Inflammatory macrophage treated with lipopolysaccharide for 4 hours (primary cell): ENCODE measurements around the gene CSPG4.

Source experiments
- DNase-seq: peaks from one replicate; pipeline ENCODE4 v3.0.0-alpha.2; 2020

CSPG4 gene

DNA sequence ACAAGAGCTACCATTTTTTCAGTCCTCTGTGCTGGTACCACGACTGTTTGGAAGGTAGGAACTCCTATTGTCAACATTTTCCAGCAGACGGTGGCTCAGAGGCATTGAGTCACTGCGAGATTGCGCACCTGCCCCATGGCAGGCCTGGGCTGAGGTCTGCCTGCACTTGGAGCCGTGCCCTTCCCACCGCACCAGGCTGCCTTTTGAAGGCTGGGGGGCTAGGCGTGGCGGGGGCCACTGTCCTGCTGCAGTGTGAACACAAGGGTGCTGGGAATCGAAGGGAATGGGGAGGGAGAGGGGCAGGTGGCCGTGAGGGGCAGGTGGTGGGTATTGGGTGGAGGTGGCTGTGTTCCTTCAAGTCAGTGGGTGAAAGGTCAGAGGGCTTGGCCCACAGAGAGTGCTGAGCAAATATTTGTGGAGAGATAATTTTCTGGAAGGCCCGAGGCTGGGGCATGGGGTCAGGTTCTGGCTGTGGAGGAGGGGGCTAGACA is 48.7 kb downstream of the CSPG4 start:
- no peak for DNase-seq

DNA sequence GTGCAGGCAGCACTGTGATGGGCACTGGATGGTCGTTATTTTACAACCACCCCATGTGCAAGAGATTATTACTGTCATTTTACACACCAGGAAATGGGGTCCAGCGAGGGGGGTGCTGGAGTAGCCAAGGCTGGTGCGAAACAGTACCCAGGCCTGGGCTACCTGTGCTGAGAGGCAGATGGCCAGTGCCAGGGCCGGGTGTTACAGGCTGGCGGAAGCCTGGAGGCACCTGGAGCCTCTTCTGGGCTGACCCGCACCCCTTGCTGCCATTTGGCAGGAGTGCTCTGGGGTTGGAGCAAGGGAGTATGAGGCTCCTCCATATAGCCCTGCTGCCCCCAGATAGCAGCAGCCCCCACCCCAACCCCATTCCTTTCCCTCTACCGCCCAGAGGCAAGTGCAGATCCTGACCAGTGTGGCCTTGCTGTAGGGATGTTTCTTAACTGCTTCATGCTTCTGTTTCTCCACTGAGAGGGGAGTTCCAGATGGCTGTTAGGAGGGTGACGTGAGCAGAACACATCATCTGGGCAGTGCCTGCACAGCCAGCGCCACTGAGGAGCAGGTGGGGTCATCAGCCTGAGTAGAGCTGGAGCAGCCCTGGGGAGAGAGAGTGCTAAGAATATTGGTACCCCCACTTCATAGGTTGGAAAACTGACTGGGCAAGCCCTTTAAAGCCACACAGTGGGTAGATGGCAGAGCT is 49.7 kb downstream of the CSPG4 start:
- DNase-seq = no peak

GRCh38 chr15:75661756-75662140 is 50.9 kb downstream of the CSPG4 start:
- no peak for DNase-seq

DNA sequence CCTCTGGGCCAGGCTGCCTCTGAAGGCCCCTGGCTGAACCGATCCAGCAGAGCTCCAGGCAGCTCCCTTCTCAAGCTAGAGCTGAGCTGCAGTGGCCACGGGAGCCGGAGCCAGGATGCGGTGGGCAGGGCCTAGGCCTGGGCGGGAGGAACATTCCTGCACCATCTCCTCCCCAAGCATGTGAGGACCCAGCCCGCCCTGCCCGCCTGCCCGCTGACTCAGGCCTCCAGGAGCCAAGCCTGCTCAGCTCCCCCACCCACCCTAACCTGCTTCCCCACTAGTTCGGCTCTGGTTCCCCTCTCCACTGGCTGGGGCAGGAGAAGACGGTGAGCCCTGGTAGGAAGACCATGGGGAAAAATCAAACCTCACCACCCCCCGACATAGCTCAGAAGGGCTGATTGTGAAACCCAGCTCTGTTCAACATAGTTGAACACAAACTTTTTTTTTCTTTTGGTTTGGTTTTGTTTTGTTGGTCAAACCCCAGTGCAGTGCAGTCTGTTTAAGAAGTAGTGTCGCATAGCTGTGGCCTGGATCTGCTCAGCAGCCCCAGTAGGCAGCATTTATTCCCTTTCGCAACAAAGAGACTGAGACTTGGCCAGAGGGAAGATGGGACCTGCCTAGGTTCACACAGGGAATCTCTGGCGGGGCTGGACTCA is 51.4 kb downstream of the CSPG4 start:
- no peak for DNase-seq

DNA sequence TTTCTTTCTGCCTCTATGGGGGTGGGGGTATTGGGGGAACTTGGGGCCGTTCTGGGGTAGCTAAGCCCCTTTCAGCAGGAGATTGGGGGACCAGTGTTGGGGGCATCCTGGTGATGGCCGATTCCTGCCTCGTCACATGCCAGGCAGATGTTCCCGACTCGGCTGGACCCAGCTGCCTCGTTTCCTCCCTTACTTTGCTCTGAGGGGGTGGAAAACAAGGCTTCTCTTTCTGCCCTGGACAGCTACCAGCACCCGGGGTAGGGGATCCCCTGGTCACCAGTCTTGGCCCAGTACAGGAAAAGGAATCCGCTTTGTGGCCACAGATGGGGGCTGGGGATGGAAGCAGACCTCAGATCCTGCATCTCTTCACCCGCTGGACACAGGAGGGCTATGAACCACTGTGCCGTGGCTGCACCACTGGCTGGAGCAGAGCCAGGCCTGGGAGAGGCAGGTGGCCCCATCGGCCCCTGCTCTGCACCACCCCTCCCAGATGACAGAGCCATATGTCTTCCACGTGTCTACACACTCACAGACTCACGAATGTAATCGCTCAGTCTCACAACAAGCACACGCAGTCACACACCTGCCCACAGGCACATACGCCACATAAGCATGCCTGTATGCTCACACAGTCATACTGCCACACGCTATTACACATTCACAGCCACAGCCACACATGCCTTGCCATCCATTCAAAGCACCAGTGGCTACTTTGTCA is 52.6 kb downstream of the CSPG4 start:
- no peak for DNase-seq

DNA sequence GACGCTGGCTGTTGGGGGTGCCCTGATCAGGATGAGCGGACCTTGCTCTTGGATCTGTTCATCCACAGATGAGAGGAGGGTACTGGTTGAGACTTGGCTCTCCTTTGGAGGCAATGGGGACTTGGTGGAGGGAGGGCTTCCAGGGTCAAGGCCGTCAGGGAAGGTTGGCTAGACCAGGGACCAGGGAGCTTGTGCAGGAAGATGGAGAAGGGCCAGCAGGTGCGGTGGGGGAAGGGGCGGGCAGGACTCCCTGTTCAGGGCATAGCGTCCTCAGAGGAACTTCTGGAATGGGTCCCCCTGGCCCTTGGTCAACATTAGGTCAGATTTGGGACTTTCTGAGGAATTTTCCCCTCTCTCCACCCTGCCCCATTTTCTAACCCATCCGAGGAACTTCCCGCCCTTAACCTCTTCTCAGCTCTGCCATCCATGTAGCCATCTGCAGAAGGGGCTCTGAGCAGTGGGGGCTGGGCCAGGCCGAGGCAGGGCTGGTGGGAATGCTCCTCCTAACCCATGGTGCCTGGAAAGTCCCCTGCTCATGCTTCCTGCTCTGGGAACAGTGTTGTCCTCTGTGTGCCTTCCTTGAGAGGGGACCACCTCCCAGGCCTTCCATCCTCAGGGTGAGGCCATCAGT is 53.4 kb downstream of the CSPG4 start:
- DNase-seq = no peak

DNA sequence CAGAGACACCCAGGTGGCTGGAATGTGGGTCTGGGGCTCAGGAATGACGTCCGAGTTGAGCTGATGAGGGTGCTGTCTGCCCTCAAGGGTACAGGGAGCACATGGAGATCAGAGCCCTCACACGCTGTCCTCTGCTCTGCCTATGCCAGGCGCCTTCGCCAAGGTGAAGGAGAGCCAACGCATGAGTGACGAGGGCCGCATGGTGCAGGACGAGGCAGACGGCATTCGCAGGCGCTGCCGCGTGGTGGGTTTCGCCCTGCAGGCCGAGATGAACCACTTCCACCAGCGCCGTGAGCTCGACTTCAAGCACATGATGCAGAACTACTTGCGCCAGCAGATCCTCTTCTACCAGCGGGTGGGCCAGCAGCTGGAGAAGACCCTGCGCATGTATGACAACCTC is 55.8 kb downstream of the CSPG4 start:
- no peak for DNase-seq

DNA sequence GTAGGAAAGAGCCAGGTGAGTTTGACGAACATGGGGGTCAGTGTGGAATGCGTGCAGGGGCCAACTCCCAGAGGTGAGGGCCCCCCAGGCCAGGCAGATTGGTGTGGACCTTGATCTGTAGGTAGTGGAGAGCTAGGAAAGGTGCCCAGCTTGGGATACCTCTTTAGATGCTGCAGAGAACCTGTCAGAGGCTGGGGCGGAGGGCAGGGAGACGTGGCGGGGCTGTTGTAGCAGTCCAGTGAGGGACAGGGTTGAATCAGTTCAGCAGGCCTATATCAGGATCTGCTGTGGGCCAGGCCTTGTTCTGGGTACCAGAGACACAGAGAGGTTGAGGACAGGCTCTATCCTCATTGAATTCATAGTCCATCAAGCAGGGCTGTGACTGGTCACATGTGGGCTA is 56.3 kb downstream of the CSPG4 start:
- no peak for DNase-seq

DNA sequence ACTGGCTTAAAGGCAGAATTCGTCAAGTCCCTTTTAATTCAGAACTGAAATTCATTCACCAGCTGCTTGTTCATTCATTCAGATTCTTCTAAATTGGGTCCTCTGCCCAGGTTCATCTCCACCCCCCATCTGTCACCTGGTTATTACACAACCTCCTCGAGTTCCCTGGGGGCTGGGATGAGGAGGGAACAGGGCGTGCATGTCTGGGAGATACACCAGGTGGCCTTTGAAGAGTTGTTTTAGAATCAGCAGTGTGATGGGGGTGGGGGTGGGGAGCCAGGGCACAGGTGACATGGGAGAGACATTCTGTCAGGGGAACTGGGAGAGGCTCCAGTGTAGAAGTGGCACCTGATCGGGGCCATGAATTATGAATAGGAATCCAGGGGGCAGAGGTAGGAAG is 56.7 kb downstream of the CSPG4 start:
- no peak for DNase-seq

- DNase-seq = no peak
Observed at GRCh38 chr15:75654201-75654907, 58.3 kb downstream of the CSPG4 start.

GRCh38 chr15:75653347-75653913 is 59.2 kb downstream of the CSPG4 start:
- no peak for DNase-seq

GRCh38 chr15:75651810-75652543 is 60.7 kb downstream of the CSPG4 start:
- DNase-seq = no peak

- peak; percentile 61 for DNase-seq
Observed at GRCh38 chr15:75650908-75651809, 61.5 kb downstream of the CSPG4 start.

- no peak for DNase-seq
Observed at GRCh38 chr15:75649848-75650247, 62.8 kb downstream of the CSPG4 start.

- no peak for DNase-seq
Observed at GRCh38 chr15:75649045-75649761, 63.4 kb downstream of the CSPG4 start.

- no peak for DNase-seq
Observed at GRCh38 chr15:75648156-75649000, 64.3 kb downstream of the CSPG4 start.

DNA sequence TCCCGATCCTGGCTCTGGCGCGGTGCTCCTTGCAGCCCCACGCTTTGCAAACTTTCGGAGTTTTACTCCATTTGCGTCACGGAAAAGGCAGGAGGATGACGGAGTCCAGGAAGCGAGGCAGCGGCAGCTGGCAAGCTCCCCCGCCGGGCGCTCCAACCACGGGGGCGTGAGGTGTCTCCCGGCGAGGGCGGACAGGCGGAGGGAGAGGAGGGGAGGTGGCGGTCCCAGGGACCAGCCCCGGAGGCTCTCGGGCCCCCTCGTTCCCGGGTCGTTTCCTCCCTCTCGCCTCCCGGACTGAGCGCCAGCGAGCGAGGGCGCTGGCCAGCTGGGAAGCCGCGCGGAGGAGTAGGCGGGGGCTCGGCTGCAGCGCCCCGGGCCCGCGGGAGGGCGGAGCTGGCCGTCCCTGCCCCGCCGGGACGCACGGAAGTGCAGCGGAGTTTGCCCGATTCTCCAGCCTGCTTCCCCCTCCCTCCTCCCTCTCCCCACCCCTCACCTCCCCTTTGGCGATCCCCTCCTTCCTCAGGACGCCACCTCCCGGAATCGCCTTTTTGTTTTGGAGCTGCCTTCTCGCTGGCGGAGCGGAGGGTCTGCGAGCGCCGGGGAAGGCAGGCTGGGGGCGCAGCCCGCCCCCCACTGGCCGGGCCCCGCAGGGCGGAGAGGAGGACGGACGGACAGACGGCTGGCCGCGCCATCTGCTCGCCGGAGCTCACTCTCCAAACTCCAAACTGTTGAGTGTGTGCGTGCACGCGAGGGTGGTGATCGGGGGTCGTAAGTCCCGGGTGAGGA is 65.1 kb downstream of the CSPG4 start, which contains the start of gene SNX33:
Gene SNX33 (plus strand): TSS at position 543 of the 786 bp plus-strand sequence. CDS start 1,191 bp downstream, outside the sequence.
- peak; percentile 73 for DNase-seq

DNA sequence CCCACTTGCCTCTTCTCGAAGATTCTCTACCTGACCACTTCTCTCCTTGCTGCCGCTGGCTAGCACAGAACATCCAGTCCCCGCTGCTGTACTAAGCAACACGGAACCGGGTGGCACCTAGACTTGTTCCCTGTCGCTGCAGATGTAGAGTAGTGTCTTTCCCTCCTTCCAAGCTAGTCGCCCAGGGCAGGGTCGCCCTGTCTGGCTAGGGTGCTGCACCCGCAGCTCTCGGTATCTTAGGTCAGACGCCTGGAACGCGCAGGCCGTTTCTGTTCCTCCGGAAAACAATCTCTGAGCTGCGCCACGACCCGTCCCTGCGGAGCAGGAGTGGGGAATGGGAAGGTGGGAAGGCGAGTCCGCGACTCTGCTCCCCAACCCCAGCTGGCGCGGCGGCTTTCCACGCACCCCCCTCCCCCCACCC is 65.7 kb downstream of the CSPG4 start:
- no peak for DNase-seq
